Measurements from ENCODE around the gene SF3A1. TPM values are rescaled to one million over a fixed set of nuclear protein-coding genes. Genes with fewer than 3 reads are reported as not detected.

Gene SF3A1
- total and polyA plus RNA-seq, 2 of the 13 experiments (the other 11 are each of a cell fraction or from before 2014, with no cell fraction given): 10.0 to 22.0 TPM

DNA sequence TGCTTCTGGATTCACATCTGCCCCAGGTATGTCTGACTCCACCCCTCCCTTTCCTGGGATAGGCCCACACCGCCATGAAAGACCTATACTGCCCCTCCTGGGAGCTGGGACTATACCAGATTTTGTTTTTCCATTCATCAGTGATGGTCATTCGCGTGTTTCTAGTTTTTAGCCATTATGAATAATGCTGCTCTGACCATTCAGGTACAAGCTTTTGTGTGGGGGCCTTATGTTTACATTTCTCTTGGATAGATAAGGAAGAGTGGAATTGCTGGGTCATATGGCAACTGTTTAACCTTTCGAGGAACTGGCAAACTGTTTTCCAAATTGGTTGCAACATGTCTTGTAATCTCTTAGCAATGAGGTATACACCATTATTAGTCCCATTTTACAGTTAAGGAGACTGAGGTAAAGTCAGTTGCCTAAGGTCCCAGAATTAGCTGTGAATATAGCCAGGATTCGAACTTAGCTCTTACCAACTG, 28.8 kb downstream of the SF3A1 start:
- Histone ChIP-seq H3K27me3 (ENCODE audit: control insufficient read depth in 1 of 2, insufficient read depth in 2 of 2, low read length in 2 of 2) (no peaks in the 10 kb centered on the region; a peak in 1 of 5 replicates), H3K4me1 (ENCODE audit: insufficient read depth, low read length) (peaks cover 39% of the 10 kb centered on the region), H4K20me1 (ENCODE audit: insufficient read depth, low read length) (no peaks in the 10 kb centered on the region), H2AFZ (ENCODE audit: low read length) (no peak overlapping the region), H3K4me2 (ENCODE audit: low read depth, low read length) (peak overlapping the region; percentile 100), H3K79me2 (ENCODE audit: insufficient read depth, low read length) (no peaks in the 10 kb centered on the region), H3K27ac (ENCODE audit: extremely low read length, insufficient read depth, low read length) (no peak overlapping the region), H3K9me3 (ENCODE audit: low read length) (no peaks in the 10 kb centered on the region), H3K4me3 (replicated peaks in 1 of 3; ENCODE audit: insufficient read depth in 1 of 3, low read depth in 2 of 3, low read length in 3 of 3) (peak overlapping the region in 2 of 3 experiments; percentile 82 to 89; a peak in 2 of 6 replicates), H3K9ac (ENCODE audit: insufficient read depth, low read depth, low read length) (no peak overlapping the region; the same call in 1 of the 2 replicates), H3K36me3 (replicated peaks in 1 of 2; ENCODE audit: control insufficient read depth in 1 of 2, insufficient read depth in 2 of 2, low read length in 2 of 2) (peaks cover 4 to 9% of the 10 kb centered on the region in 2 experiments; a peak in 2 of 5 replicates)
- WGBS (ENCODE audit: low lambda C conversion rate): 35% methylated on average over 5 of the region's 5 CpGs
- ChIA-PET CTCF (ENCODE audit: low intra/inter-chr PET ratio, low total read pairs) (interaction anchor here (0.6 to 2.2 kb wide), 3 partner anchors 41 to 98 kb away, joined by 3 to 13 read pairs (median 4); partner anchors contain the start of gene MTFP1), POLR2A (interaction anchor here (2.0 to 3.6 kb wide), 2 partner anchors 29 to 37 kb away, joined by 19 to 39 read pairs; partner anchors contain the start of genes CASTOR1, CCDC157 and SF3A1)
- in situ Hi-C loops (cut with HindIII; ENCODE audit: extremely low pct_ligation_motif_present, low pct_unique_long_range_greater_than_20kb) (no loop called here), intact Hi-C loops (cut with micrococcal nuclease; ENCODE audit: unreplicated experiment) (loop anchor here (2.0 kb wide), 1 partner anchor 39 kb away; the partner anchor contains the start of gene CASTOR1)
- TF ChIP-seq BCL6 (CRISPR knock-in tag; IDR thresholded peaks at IDR 0.05): peak; percentile 96
- TF ChIP-seq, protein P1, sequence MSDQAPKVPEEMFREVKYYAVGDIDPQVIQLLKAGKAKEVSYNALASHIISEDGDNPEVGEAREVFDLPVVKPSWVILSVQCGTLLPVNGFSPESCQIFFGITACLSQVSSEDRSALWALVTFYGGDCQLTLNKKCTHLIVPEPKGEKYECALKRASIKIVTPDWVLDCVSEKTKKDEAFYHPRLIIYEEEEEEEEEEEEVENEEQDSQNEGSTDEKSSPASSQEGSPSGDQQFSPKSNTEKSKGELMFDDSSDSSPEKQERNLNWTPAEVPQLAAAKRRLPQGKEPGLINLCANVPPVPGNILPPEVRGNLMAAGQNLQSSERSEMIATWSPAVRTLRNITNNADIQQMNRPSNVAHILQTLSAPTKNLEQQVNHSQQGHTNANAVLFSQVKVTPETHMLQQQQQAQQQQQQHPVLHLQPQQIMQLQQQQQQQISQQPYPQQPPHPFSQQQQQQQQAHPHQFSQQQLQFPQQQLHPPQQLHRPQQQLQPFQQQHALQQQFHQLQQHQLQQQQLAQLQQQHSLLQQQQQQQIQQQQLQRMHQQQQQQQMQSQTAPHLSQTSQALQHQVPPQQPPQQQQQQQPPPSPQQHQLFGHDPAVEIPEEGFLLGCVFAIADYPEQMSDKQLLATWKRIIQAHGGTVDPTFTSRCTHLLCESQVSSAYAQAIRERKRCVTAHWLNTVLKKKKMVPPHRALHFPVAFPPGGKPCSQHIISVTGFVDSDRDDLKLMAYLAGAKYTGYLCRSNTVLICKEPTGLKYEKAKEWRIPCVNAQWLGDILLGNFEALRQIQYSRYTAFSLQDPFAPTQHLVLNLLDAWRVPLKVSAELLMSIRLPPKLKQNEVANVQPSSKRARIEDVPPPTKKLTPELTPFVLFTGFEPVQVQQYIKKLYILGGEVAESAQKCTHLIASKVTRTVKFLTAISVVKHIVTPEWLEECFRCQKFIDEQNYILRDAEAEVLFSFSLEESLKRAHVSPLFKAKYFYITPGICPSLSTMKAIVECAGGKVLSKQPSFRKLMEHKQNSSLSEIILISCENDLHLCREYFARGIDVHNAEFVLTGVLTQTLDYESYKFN (CRISPR knock-in tag; conservative IDR thresholded peaks at IDR 0.05): 0 out of 2 replicates have a peak, but pooled peaks have one; percentile 19
- no peak for TF ChIP-seq ZBTB3 (CRISPR knock-in tag; IDR thresholded peaks at IDR 0.05; ENCODE audit: borderline replicate concordance, low read depth)
- TF ChIP-seq ZNF629 (CRISPR knock-in tag; conservative IDR thresholded peaks at IDR 0.05): peak; percentile 94
- no peak for TF ChIP-seq HNRNPK (IDR thresholded peaks at IDR 0.05; ENCODE audit: low read depth, low read length, poor library complexity, severe bottlenecking)
- peak; percentile 63 for TF ChIP-seq STAG1 (CRISPR knock-in tag; IDR thresholded peaks at IDR 0.05)
- TF ChIP-seq, protein P2, sequence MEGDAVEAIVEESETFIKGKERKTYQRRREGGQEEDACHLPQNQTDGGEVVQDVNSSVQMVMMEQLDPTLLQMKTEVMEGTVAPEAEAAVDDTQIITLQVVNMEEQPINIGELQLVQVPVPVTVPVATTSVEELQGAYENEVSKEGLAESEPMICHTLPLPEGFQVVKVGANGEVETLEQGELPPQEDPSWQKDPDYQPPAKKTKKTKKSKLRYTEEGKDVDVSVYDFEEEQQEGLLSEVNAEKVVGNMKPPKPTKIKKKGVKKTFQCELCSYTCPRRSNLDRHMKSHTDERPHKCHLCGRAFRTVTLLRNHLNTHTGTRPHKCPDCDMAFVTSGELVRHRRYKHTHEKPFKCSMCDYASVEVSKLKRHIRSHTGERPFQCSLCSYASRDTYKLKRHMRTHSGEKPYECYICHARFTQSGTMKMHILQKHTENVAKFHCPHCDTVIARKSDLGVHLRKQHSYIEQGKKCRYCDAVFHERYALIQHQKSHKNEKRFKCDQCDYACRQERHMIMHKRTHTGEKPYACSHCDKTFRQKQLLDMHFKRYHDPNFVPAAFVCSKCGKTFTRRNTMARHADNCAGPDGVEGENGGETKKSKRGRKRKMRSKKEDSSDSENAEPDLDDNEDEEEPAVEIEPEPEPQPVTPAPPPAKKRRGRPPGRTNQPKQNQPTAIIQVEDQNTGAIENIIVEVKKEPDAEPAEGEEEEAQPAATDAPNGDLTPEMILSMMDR (CRISPR knock-in tag; IDR thresholded peaks at IDR 0.05): peak; percentile 45
- TF ChIP-seq, protein P3, sequence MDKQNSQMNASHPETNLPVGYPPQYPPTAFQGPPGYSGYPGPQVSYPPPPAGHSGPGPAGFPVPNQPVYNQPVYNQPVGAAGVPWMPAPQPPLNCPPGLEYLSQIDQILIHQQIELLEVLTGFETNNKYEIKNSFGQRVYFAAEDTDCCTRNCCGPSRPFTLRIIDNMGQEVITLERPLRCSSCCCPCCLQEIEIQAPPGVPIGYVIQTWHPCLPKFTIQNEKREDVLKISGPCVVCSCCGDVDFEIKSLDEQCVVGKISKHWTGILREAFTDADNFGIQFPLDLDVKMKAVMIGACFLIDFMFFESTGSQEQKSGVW (CRISPR knock-in tag; IDR thresholded peaks at IDR 0.05; ENCODE audit: borderline replicate concordance): no peak
- 0 out of 2 replicates have a peak, but pooled peaks have one; percentile 17 for TF ChIP-seq RAD21 (CRISPR knock-in tag; IDR thresholded peaks at IDR 0.05)
- TF ChIP-seq ZNF441 (CRISPR knock-in tag; IDR thresholded peaks at IDR 0.05; ENCODE audit: borderline replicate concordance): no peak
- peak; percentile 74 for ATAC-seq
- peak; percentile 53 for DNase-seq (ENCODE audit: low spot score)
- peak; percentile 79 for FAIRE-seq
- BruUV-seq (replicated peaks): no TSS peak
